Sigmoid colon (tissue), 4 donors: Measurements from ENCODE around the gene KIF13A.

Experiments
- POLR2A ChIP-seq, 2 donors: fragments of 450-650 bp; IDR thresholded peaks; one replicate each; pipeline ENCODE4 v1.6.1; 2016; ENCODE audit warnings: antibody characterized with exemption in 2 of 2, mild to moderate bottlenecking in 2 of 2, moderate library complexity in 2 of 2
- POLR2AphosphoS5 ChIP-seq, 4 donors: sonication (generic); formaldehyde crosslinking; IDR thresholded peaks; one replicate each; pipeline ENCODE4 v1.6.1; 2017; ENCODE audit warnings: antibody characterized with exemption in 4 of 4
- TF ChIP-seq, protein P1 (sequence below), 4 experiments: fragments of 450-650 bp in 3 of 4; fragments of 200-600 bp in 1 of 4; IDR thresholded peaks; one replicate each; pipeline ENCODE4 v1.5.1; 2016 to 2019; ENCODE audit warnings: antibody characterized with exemption in 4 of 4, mild to moderate bottlenecking in 3 of 4, moderate library complexity in 2 of 4

GRCh38 chr6:18034798-18035202 lies 47.4 kb upstream of the KIF13A start:
- TF ChIP-seq, protein P1, sequence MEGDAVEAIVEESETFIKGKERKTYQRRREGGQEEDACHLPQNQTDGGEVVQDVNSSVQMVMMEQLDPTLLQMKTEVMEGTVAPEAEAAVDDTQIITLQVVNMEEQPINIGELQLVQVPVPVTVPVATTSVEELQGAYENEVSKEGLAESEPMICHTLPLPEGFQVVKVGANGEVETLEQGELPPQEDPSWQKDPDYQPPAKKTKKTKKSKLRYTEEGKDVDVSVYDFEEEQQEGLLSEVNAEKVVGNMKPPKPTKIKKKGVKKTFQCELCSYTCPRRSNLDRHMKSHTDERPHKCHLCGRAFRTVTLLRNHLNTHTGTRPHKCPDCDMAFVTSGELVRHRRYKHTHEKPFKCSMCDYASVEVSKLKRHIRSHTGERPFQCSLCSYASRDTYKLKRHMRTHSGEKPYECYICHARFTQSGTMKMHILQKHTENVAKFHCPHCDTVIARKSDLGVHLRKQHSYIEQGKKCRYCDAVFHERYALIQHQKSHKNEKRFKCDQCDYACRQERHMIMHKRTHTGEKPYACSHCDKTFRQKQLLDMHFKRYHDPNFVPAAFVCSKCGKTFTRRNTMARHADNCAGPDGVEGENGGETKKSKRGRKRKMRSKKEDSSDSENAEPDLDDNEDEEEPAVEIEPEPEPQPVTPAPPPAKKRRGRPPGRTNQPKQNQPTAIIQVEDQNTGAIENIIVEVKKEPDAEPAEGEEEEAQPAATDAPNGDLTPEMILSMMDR (IDR thresholded peaks at IDR 0.05), result no peak
- no peak for TF ChIP-seq POLR2A (IDR thresholded peaks at IDR 0.05)
- TF ChIP-seq POLR2AphosphoS5 (IDR thresholded peaks at IDR 0.05), result no peak
